Gastrocnemius medialis (tissue), 4 donors: Measurements from ENCODE around the gene MYL6. TPM values are rescaled to one million over a fixed set of nuclear protein-coding genes. Genes with fewer than 3 reads are reported as not detected.

Source experiments
- ATAC-seq, 2 donors: fragments of 150-250 bp; one replicate each; pipeline ENCODE4 v1.9.1; 2016
- DNase-seq, 2 donors: peaks; one replicate each; pipeline ENCODE4 v3.0.0-alpha.2; 2019
- H3K27ac ChIP-seq, 4 donors: fragments of 200-600 bp; sonication (generic); 1 replicate in 1 of 4; 2 replicates in 3 of 4; pipeline ENCODE4 v1.5.1; 2016 to 2018; ENCODE audit warnings: mild to moderate bottlenecking in 2 of 4, moderate library complexity in 1 of 4
- H3K27me3 ChIP-seq, 3 donors: fragments of 200-600 bp; sonication (generic) in 2 of 3; 1 replicate in 1 of 3; 2 replicates in 2 of 3; pipeline versions ENCODE4 v1.5.1 to v1.6.0; 2016 to 2019; ENCODE audit warnings: mild to moderate bottlenecking in 1 of 3, moderate library complexity in 1 of 3
- H3K36me3 ChIP-seq, 2 donors: fragments of 200-600 bp; sonication (generic) in 1 of 2; one replicate each; pipeline ENCODE4 v1.5.1; 2017 to 2018
- H3K4me1 ChIP-seq, 2 donors: fragments of 200-600 bp; sonication (generic) in 1 of 2; one replicate each; pipeline ENCODE4 v1.5.1; 2016 to 2017; ENCODE audit warnings: mild to moderate bottlenecking in 2 of 2
- H3K4me3 ChIP-seq, 4 donors: fragments of 200-600 bp; sonication (generic) in 3 of 4; 1 replicate in 1 of 4; 2 replicates in 3 of 4; pipeline ENCODE4 v1.5.1; 2016 to 2019; ENCODE audit warnings: mild to moderate bottlenecking in 2 of 4
- H3K9me3 ChIP-seq, 3 donors: fragments of 200-600 bp; sonication (generic) in 2 of 3; 1 replicate in 1 of 3; 2 replicates in 2 of 3; pipeline ENCODE4 v1.5.1; 2016 to 2019
- CTCF ChIP-seq, 5 experiments: fragments of 450-650 bp in 3 of 5; fragments of 200-600 bp in 2 of 5; sonication (generic) in 2 of 5; IDR thresholded peaks in 4 of 5; conservative IDR thresholded peaks in 1 of 5; 1 replicate in 4 of 5; 2 replicates in 1 of 5; pipeline ENCODE4 v1.5.1; 2016 to 2019; ENCODE audit warnings: antibody characterized with exemption in 5 of 5, mild to moderate bottlenecking in 3 of 5, moderate library complexity in 3 of 5
- POLR2A ChIP-seq, 2 donors: fragments of 450-650 bp; IDR thresholded peaks; one replicate each; pipeline ENCODE4 v1.6.1; 2017; ENCODE audit warnings: antibody characterized with exemption in 2 of 2, mild to moderate bottlenecking in 2 of 2, moderate library complexity in 2 of 2
- in situ Hi-C, 4 donors: fragments of 200-750 bp; cut with MboI; loops; one replicate each; pipeline versions ENCODE4 v1.15.0 to v1.8.0; 2017; ENCODE audit warnings: low sequenced_read_pairs in 4 of 4
- intact Hi-C: fragments of 100-400 bp; cut with DNase I; formaldehyde crosslinking; loops from one replicate; pipeline ENCODE4 v1.15.1; 2023; ENCODE audit warnings: low total_unique reads
- total RNA-seq, 4 donors: library from RNA; depleted of rRNA; stranded (reverse); fragments of >200 nt; gene quantifications; one replicate each; pipeline versions ENCODE4 v1.1.0 to v1.2.3, GENCODE V29; 2016

The MYL6 gene
- total RNA-seq, 4 donors from 2014 or later: 159 to 324 (median 202) TPM

DNA sequence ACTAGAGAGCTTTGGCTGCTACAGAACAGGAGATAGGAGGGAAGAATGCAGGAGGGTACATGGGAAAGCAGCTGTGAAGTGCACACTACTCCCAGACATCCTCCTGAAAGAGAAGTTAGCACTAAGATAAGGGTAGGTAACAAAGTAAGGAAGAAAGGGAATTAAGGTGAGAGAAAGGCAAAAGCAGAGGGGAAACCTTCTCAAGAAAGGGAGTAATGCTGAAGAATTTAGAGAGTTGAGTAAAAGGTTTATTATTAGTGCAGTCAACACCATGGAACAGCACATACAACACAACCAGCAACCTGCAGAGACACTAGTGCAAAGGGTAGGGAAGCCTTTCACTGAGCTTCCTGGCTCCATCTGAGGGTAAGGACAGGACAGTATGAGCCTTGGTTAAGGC, 46.1 kb downstream of the MYL6 start:
- Histone ChIP-seq H3K4me3 (no peak overlapping the region), H3K27me3 (no peaks in the 10 kb centered on the region), H3K4me1 (peaks cover 0 to 6% of the 10 kb centered on the region in 2 donors), H3K9me3 (no peaks in the 10 kb centered on the region), H3K36me3 (peaks cover 0 to 46% of the 10 kb centered on the region in 2 donors), H3K27ac (no peak overlapping the region)
- in situ Hi-C loops: no loop called here
- TF ChIP-seq CTCF (IDR thresholded peaks at IDR 0.05 in 4 of 5, conservative IDR thresholded peaks at IDR 0.05 in 1 of 5) (no peak), POLR2A (IDR thresholded peaks at IDR 0.05) (no peak)
- intact Hi-C loops: no loop called here
- ATAC-seq (no peak), DNase-seq (no peak)

DNA sequence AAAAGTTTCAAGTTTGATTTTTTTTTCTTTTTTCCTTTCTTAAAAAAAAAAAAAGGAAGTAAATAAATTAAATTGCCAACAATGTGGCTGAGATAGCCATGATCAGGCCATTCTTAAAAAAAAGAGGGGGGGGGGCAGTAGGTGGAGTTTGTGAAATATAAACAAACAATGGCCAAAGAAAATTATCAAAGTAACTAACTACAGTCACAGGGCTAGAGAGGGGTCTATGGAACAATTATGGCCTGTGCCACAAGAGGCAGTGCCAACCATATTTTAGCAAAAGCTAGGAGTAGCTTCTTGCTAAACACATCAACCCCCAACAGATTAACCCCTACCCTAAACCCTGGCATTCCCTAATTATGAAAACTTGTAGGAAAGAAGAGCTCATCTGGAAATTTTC, 47.3 kb downstream of the MYL6 start:
- no peaks in the 10 kb centered on the region for H3K9me3 ChIP-seq
- no peak overlapping the region for H3K27ac ChIP-seq
- no peak for ATAC-seq
- peaks cover 0 to 13% of the 10 kb centered on the region in 2 donors for H3K4me1 ChIP-seq
- intact Hi-C loops: no loop called here
- no peak overlapping the region for H3K4me3 ChIP-seq
- in situ Hi-C loops: no loop called here
- peaks cover 0 to 52% of the 10 kb centered on the region in 2 donors for H3K36me3 ChIP-seq
- H3K27me3 ChIP-seq: no peaks in the 10 kb centered on the region
- no peak for TF ChIP-seq CTCF (IDR thresholded peaks at IDR 0.05 in 4 of 5, conservative IDR thresholded peaks at IDR 0.05 in 1 of 5)
- no peak for TF ChIP-seq POLR2A (IDR thresholded peaks at IDR 0.05)
- DNase-seq: no peak

- peaks cover 0 to 13% of the 10 kb centered on the region in 2 donors for H3K4me1 ChIP-seq
- H3K27ac ChIP-seq: peak overlapping the region in 1 of 4 donors; percentile 8
- no peak overlapping the region for H3K4me3 ChIP-seq
- in situ Hi-C loops: no loop called here
- peak; percentile 55 to 72 for ATAC-seq
- no peaks in the 10 kb centered on the region for H3K9me3 ChIP-seq
- peak; percentile 22 to 56 for DNase-seq
- no peaks in the 10 kb centered on the region for H3K27me3 ChIP-seq
- intact Hi-C loops: no loop called here
- TF ChIP-seq POLR2A (IDR thresholded peaks at IDR 0.05) (no peak), CTCF (IDR thresholded peaks at IDR 0.05 in 4 of 5, conservative IDR thresholded peaks at IDR 0.05 in 1 of 5) (peak in 4 of 5 experiments; percentile 45 to 55 (median 55))
- H3K36me3 ChIP-seq: peaks cover 0 to 57% of the 10 kb centered on the region in 2 donors
Measured at GRCh38 chr12:56206452-56207166, 48.5 kb downstream of the MYL6 start.

- H3K27ac ChIP-seq: no peak overlapping the region
- no peaks in the 10 kb centered on the region for H3K9me3 ChIP-seq
- TF ChIP-seq CTCF (IDR thresholded peaks at IDR 0.05 in 4 of 5, conservative IDR thresholded peaks at IDR 0.05 in 1 of 5): no peak
- TF ChIP-seq POLR2A (IDR thresholded peaks at IDR 0.05): no peak
- H3K27me3 ChIP-seq: no peaks in the 10 kb centered on the region
- DNase-seq (no peak), ATAC-seq (no peak)
- intact Hi-C loops (no loop called here), in situ Hi-C loops (no loop called here)
- H3K4me1 ChIP-seq: peaks cover 0 to 13% of the 10 kb centered on the region in 2 donors
- peaks cover 2 to 71% of the 10 kb centered on the region in 2 donors for H3K36me3 ChIP-seq
- H3K4me3 ChIP-seq: no peak overlapping the region
Measured at GRCh38 chr12:56208006-56208405, 49.8 kb downstream of the MYL6 start.

Other genes with a start within 250 kb of the MYL6 start
- 10 to 100 TPM; 12.8 to 24.5 (median 15.9) TPM for gene PYM1, start 230.5 kb upstream of the MYL6 start, total RNA-seq
- gene DGKA, start 227.2 kb upstream of the MYL6 start, total RNA-seq: 1 to 10 TPM; 1.9 to 5.0 (median 2.6) TPM
- 1 to 10 TPM in 1 of 4 donors, under 1 TPM in 1, not detected in 2; 0.73 to 2.0 TPM for gene PMEL, start 192.3 kb upstream of the MYL6 start, total RNA-seq
- 10 to 100 TPM in 1 of 4 donors, 1 to 10 TPM in 3; 6.4 to 11.7 (median 8.1) TPM for gene CDK2, start 191.5 kb upstream of the MYL6 start, total RNA-seq
- gene RAB5B, start 184.3 kb upstream of the MYL6 start, total RNA-seq: 10 to 100 TPM; 75.5 to 84.9 (median 81.8) TPM
- 10 to 100 TPM; 10.1 to 28.1 (median 18.9) TPM for gene SUOX, start 161.1 kb upstream of the MYL6 start, total RNA-seq
- gene IKZF4, start 137.3 kb upstream of the MYL6 start, total RNA-seq: 1 to 10 TPM; 4.0 to 6.3 (median 5.6) TPM
- 1,000 to 10,000 TPM in 2 of 4 donors, 100 to 1,000 TPM in 2; 618 to 1,648 (median 1,209) TPM for gene RPS26, start 116.4 kb upstream of the MYL6 start, total RNA-seq
- gene ERBB3, start 78.2 kb upstream of the MYL6 start, total RNA-seq: 1 to 10 TPM in 3 of 4 donors, under 1 TPM in 1; 0.15 to 2.1 (median 1.1) TPM
- 100 to 1,000 TPM; 109 to 204 (median 127) TPM for gene PA2G4, start 53.8 kb upstream of the MYL6 start, total RNA-seq
- 1,000 to 10,000 TPM; 1,323 to 2,217 (median 1,977) TPM for gene RPL41, start 41.7 kb upstream of the MYL6 start, total RNA-seq
- gene ZC3H10, start 40.1 kb upstream of the MYL6 start, total RNA-seq: 1 to 10 TPM; 3.1 to 9.1 (median 3.7) TPM
- gene ESYT1, start 30.1 kb upstream of the MYL6 start, total RNA-seq: 10 to 100 TPM; 45.9 to 77.7 (median 62.1) TPM
- gene MYL6B, start 5.8 kb upstream of the MYL6 start, total RNA-seq: 100 to 1,000 TPM; 159 to 334 (median 198) TPM
- gene SMARCC2, start 31.1 kb downstream of the MYL6 start, total RNA-seq: 10 to 100 TPM; 34.1 to 56.9 (median 49.4) TPM
- gene RNF41, start 63.6 kb downstream of the MYL6 start, total RNA-seq: 10 to 100 TPM; 46.5 to 58.9 (median 54.8) TPM
- gene NABP2, start 66.0 kb downstream of the MYL6 start, total RNA-seq: 10 to 100 TPM; 29.6 to 75.0 (median 42.8) TPM
- gene SLC39A5, start 71.7 kb downstream of the MYL6 start, total RNA-seq: under 1 TPM in 1 of 4 donors, not detected in 3; 0.83 TPM
- gene ANKRD52, start 100.0 kb downstream of the MYL6 start, total RNA-seq: 10 to 100 TPM; 14.7 to 30.9 (median 18.9) TPM
- gene COQ10A, start 108.6 kb downstream of the MYL6 start, total RNA-seq: 10 to 100 TPM; 17.7 to 90.1 (median 54.5) TPM
- gene CS, start 142.0 kb downstream of the MYL6 start, total RNA-seq: 100 to 1,000 TPM; 211 to 359 (median 271) TPM
- gene CNPY2, start 157.6 kb downstream of the MYL6 start, total RNA-seq: 10 to 100 TPM; 21.7 to 59.1 (median 28.4) TPM
- gene PAN2, start 175.6 kb downstream of the MYL6 start, total RNA-seq: 10 to 100 TPM in 2 of 4 donors, 1 to 10 TPM in 2; 7.8 to 33.0 (median 11.6) TPM
- not detected for gene IL23A, start 180.5 kb downstream of the MYL6 start, total RNA-seq
- 10 to 100 TPM; 21.0 to 33.2 (median 27.4) TPM for gene STAT2, start 201.7 kb downstream of the MYL6 start, total RNA-seq
- under 1 TPM in 1 of 4 donors, not detected in 3; 0.27 TPM for gene APOF, start 204.5 kb downstream of the MYL6 start, total RNA-seq